Endometrium (tissue), 2 donors: Measurements from ENCODE around the gene RBBP8NL.

Source experiments
- FAIRE-seq: peaks from 2 replicates; lab custom pipeline; 2012; peaks lifted over from hg19 to GRCh38; lab: Jason Lieb, UNC
- donor health status: control.
- donor health status: control.

Gene RBBP8NL

DNA sequence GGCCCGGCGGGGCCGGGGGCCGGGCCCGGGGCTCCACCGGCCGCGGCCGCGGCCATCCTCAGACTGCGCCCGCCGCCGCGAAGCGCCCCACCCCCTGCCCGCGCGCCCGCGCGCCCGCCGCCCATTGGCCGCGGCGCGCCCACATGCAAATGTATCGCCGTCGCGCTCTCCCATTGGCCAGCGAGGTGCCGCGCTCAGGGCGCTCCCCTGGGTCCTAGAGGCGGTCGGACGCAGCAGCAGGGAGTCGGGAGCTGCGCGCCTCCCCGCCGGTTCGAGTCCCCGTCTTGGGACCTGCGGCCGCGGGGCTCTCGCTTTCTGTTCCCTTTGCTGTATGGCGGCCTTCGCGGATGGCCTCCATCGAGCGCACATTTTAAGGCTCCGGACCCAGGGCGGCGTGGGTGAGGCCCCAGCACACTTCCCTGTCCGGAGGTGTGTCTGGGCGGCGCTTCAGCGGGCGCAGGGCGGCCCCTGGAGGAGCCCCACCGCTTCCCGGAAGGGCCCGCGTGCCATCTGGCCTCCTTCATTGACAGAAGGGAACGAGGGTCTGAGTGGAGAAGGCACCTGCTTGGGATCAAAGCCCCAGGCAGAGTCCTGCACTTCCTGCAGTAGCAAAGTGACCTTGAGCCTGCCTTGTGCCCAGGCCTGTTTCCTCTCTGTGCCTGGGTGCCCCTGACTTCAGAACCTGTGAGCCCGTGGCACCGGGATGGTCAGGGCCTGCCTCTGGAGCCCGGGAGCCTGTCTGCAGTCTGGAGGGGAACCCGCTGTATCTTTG, 19.9 kb downstream of the RBBP8NL start, which contains the start of gene CABLES2:
Gene CABLES2, minus strand, starts transcription at position 65 of the 772 bp plus-strand sequence. Its CDS starts 9 bp downstream, at position 56.
- FAIRE-seq: no peak

DNA sequence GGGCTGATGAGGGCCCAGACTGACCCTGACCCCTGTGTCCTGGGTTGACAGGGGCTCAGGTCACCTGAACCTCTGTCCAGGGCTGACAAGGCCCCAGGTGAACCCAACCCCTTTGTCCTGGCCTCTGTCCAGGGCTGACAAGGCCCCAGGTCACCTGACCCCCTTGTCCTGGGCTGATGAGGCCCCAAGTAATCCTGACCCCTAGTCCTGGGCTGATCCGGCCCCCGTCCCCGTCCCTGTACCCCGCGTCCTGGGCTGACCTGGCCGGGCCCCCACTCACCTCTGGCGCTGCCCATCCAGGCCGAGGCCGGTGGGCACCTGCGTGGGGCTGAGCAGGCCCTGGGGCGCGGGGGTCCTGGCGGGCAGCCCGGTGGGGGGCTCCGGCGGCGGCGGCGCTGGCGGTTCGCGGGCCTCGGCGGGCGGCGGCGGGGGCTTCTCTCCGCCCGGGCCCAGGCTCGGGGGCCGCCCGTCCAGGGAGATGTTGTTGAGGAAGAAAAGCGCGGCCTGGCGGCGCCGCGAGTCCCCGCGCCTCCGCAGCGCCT, 20.6 kb downstream of the RBBP8NL start:
- no peak for FAIRE-seq

DNA sequence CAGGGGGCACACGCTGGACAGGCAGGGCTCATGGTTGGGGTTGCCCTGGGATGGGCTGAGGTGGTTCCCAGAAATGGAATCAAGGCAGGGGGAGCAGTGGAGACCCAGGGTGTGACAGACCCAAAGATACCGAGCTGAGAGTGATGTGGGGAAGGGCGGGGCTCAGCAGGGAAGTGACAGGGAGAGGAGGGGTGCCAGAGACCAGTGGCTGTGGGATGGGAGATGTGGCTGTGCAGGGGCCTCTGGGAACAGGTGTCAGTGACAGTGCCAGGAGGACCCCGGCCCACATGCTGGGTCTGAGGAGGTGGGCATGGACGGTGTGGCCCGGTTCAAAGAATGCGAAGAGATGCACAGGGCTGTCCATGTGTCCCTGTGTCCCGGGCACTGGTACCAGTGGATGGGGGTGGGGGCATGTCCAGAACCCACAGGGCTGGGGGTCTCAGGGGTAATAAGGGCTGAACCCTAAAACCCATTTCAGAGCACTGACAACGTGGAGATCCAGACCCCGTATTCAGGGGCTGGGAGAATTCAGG, 21.3 kb downstream of the RBBP8NL start:
- no peak for FAIRE-seq

DNA sequence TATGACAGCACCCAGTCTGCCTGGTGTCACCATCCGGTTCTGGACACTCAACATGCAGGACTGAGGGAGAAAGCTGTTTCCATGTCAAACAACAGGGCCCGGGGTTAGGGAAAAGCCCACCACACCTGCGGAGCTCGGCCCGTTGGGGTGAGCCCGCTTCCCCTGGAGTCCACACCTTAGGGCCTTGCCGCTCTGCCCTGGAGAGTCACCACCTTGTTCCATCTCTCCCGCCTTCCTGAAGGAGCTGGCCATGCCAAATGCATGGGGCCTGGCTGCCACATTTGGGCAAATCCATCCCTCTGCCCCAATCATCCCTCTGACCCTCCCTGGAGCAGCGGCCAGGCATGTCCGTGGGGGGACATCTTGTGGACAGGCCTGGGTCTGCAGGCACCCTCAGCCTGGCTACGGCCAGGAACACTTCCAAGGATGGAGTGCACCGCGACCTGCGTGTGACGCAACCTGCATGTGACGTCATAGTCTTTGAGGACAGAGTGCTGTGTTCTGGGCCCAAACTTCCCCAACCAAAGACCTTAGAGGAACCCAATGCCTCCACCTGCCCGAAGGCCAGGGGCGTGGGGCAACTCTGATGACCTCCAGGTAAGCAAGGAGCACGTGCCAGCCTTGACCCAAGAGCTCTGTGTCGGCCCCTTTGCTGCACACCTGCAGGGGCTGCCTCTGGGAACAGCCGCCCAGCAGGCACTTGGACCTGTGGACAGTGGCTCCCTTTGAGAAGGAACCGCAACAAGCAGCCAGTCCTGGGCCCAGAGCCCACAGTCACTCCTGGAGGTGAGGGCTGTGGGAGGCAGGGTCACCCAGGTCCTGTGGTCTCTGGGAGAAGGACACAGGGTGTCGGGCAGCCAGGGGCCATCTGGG, 22.0 kb downstream of the RBBP8NL start:
- no peak for FAIRE-seq

DNA sequence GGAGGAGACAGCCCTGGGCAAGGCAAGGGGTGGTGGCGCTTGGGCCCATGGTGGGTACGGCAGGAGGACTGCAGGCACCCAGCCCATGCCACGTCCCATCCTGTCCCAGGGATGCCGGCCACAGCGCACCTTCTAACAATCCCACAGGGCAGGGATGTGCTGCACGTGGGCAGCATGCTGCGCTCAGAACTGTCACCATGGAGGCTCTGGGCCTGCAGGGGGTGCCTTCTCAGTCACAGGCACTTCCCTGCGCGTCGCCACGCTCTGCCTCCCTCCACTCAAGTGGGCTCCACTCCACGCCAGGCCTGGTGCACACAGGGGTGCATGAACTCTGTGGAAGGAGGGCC, 22.6 kb downstream of the RBBP8NL start:
- FAIRE-seq: no peak

DNA sequence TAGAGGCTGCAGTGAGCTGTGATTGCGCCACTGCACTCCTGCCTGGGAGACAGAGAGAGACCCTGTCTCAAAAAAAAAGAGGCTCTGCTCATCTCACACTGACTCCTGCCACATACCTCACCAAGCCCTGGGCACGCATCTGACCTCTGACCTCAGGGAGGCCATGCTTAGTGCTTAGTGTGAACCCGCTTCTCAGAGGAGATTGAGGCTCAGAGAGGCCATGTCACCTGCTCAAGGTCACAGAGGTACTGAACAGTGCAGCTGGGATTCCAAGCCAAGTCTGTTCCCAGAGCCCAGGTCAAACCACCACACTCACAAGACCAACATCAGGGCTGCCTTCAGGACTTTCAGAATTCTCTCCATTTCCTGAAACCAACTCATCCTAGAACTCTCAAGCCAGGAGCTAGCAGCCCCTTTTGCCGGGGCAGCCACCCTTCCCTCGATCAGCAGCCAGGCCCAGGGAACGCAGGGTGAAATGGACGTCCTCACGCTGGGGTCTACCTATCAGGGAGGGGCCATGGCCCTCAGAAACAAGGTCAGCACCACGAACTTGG, 23.1 kb downstream of the RBBP8NL start:
- no peak for FAIRE-seq

DNA sequence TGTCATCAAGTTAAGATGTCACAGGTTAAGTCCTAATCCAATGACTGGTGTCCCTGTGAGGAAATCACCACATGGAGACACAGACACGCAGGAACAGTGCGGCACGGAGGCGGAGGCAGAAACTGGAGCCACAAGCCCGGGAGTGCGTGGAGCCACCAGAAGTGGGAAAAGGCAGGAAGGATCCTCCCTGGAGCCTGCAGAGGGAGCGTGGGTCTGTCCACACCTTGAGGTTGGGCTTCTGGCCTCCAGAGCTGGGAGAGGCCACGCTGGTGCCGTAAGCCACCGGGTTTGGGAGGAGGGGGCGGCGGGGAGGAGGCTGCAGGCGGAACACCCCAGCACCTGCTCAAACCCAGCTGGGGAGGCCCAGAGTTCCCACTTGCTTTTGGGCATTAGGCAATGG, 24.0 kb downstream of the RBBP8NL start:
- no peak for FAIRE-seq

DNA sequence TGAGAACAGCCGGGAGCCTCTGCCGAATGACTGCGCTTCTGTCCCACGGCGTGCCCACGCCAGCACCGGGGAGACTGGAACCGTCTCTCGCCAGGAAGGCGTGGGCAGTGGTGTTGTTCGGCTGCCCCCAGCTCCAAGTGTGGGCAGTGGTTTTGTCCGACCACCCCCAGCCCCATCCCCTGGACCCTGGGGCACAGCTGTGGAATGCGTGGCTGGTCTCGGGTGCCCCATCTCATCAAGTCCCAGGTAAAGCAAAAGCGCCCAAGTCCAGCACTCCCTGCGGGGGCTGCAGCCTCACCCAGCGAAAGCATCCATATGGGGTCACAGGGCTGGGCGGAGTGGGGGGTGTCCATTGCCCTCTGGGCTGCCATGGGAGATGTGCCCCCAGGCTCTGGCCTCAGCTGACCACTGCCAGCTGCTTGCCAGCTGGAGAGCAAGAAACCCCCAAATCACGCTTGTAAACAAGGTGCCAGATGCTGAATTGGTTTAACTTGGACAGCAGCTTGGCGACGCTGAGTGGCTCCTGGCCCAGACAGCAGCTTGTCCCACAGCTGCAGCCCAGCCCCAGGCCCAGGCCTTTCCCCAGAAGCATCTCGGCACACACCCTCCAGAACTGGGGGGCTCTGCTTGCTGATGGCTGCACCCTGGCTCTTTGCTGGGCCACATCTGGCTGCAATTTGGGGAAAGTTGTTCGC, 24.7 kb downstream of the RBBP8NL start:
- no peak for FAIRE-seq

DNA sequence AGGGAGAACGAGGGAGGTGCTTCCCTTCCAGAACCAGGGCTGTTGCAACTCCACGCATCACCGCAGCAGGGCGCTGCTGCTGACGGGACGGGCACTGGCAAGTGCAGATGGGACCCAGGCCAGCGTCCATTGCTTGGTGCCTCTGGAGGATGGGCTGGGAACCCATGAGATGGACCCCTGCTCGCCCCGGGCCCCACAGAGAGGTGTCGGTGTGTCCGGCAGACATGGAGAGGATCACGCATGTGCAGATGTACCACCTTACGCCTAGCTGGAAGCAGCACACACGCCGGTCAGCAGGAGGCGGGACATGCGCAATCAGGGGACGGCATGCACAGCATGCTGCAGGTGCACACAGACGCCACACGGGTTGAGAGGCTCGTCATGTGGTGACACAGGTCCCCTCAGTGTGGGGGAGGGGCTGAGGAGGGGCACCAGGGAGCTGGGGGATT, 26.0 kb downstream of the RBBP8NL start:
- FAIRE-seq: no peak

DNA sequence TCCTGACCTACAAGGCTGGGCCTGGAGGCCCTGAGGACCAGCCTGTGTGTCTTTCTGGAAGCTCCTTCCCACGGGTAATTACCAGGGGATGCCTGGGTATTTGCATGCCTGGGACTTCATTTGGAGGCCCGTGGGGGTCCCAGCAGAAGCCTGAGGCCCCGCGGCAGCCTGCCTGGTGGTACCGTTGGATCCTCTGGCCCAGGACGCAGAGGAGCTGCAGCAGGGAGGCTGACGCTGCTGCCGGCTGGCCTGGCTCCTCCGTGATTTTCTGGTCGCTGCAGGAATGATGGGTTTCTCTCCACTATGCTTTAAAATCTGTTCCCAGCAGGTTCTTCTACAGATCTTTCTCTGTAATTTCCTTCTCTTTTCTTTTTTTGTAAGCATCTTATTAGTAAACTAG, 26.8 kb downstream of the RBBP8NL start:
- no peak for FAIRE-seq

DNA sequence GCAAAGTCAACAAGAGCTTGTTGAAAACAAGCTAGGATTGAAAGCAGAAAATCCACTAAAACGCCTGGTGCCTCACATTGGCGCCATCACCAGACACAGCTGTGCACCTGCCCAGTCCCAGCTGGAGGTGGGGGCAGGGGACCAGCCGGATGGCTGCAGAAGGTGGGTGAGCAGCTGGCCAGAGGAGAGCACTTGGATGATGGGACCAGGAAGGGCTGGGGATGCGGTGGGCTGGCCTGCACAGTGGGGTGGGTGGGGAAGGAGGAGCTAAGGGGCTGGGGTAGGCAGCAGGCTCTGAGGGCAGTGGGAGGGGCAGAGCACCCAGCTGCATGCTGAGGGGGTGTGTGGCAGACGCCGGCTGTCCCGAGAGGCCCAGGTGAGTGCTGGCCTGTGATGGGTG, 27.3 kb downstream of the RBBP8NL start:
- FAIRE-seq: no peak

DNA sequence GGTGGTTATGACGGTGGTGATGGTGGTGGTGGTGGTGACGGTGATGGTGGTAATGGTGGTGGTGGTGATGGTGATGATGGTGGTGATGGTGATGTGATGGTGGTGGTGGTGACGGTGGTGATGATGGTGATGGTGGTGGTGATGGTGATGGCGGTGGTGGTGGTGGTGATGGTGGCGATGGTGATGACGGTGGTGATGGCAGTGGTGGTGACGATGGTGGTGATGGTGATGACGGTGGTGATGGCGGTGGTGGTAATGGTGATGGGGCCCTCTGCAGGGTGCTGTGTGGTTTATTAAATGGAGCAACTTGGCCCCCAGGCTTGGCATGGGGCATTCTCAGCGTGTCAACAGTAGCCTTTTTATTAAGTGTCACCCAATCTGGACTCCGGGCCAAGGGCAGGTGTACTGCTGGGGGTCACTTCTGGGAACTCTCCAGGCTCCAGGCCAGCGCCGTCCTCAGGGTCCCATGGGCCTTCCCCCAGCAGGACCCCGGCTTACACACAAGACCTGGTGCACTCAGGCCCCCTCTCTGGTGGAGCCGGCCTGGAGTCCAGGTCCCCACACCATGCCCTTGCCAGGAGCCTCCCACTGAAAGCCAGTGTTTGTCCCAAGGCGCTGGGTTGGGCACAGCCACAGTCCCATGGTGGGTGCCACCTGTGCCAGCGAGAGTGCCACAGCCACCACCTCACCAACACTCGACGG, 29.1 kb downstream of the RBBP8NL start:
- FAIRE-seq: no peak

DNA sequence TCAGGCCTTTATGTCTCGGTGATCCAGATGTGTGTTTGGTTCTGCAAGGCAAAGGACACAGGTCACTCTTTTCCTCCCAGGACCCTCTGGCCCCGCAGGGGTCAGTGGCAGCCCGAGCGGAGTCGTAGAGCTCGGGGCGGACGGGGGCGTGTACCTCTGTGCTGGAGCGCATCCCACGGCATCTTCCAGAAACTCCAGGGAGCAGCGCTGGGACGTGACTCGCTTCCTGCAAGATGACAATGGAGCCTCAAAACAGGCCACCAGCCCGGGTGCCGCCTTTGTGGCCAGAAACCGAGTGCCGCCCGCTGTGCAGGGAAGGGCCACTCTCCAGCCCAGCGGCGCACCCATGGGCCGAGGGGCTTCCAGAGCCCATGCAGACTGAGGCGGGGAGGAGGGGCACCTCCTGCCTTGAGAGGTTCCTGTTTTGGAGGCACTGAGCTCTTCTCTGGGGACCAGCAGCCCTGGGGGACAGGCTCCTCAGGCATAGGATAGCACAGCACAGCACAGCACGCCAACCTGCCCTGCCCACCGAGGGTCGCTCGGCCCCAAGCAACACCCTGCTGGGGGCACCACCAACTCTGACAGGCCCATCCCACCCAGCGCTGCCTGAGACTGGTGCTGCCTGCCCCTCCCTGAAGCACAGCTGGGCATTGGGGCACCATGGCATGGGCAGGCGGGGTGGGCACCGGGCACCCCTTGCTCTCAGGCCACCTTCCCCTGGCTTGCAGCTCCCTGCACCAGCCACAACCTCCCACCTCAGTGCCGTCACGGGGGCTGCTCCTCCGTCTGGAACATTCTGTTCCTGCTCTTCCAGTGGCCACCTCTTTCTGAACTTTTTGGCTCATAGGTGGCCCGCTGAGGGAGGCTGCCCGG, 30.7 kb downstream of the RBBP8NL start:
- FAIRE-seq: no peak

DNA sequence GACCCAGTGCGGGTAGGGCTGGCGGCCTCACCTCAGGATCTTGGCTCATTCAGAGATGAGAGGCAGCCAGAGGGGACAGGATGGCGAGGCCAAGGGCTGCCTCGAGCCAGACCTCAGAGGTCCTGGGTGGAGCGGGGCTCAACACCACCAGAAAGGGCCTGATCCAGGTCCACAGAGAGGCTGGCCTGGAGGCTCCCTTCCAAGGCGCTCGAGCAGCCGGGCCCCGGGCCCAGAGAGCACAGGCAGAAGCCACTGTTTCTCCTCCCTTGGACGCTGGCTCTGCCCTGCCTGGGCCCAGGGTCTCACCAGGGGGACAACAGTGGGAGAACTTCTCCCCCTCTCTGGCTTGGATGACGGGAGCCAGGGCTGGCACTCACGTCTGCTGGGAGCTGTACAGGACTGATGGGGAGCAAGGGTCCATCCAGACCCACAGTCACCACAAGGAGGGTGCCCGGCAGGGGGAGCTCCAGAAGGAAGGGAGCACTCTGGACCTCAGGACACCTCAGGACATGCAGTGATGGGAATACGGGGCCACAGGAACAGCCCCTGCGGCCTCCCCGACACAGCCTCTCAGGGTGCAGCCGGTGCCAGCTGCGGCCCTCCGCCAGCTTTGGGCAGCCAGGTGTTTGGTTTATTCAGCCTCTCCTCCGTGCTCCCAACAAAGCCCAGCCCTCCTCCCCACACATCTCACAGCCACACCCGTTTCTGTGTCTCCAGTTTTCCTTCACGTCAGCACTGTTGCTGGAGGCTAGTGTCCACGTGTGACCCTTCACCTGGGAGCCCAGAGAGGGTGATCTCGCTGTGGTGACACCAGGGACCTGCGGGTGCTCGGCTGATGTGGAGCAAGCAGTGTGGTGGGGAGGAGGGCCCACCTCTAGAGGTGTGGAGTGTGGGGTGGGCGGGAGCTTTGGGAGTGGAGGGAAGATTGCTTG, 31.8 kb downstream of the RBBP8NL start:
- no peak for FAIRE-seq

DNA sequence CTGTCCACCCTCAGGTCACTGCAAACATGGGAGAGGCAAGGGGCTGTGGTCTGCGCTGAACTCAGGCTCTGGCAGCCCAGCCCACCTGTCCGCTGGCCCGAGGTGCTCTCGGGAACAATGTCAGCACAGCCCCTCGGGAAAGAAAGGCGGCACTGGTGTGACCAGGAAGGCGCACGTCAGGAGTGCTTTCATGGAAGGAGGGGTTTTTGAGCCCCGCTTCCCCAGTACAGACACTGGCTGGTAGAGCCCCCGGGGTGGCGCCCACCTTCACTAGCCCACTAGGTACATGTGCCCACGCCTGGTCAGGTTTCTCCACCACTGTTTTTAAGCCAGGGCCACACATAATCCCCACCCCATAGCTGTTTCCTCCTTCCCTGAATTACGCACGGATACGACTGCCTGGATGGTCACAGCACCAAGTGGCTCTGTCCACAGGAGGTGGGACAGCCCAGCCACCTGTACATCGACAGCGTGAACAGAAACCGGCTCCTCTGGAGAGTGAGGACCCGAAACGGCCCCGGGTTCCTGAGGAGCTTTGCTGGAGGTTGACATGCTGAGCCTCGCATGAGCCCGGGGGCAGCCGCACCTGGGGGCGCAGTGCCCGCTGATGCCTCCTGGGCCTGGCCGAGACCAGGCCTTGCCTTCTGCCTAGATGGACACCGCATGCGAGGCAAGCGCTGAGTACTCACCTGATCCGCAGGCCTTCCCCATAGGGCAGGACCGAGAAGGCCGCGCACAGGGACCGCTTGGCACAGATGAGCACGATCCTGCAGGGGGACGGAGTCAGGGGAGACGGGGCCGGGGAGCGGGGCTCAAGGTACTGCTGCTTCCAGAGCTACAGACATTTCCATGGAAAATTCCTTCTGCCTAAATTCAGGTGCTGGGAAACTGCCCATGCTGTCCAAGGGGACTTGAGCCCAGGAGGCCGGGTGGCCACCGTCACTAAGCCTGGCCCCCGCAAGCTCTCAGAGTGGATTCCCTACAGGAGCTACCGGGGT, 32.8 kb downstream of the RBBP8NL start:
- FAIRE-seq: no peak

DNA sequence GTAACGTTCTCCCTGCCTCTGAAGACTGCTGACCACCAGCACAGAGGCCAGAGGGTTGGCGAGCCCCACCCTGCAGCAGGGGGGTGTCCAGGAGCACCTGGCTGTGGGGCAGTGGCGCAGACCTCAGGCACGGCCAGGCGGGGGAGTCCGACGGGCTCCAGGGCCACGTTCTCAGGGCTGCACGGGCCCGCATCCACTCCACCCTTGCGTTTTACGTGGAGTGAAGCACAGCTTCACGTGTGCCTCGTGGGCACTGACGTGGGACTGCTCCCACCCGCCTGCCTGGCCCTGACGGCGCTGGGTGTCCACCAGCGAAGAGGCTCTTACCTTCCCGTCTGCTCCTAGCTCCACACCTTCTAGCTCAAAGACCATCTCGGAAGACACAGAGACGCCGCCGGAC, 33.5 kb downstream of the RBBP8NL start:
- FAIRE-seq: no peak

DNA sequence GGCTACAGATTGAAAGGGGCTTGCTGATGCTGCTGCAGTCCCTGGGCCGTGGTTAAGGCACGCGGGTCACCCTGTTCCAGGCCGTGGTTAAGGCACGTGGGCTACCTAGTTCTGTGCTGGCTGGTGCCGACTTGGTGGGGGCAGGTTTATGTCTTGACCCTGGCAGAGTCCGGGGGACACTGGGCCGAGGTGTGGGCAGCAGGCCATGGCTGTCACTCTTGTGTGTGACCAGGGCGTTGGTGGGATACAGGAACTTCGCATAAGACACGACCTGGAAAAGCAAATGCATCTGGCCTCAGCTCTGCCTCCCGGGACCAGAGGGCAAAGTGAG, 34.0 kb downstream of the RBBP8NL start:
- no peak for FAIRE-seq
